A549 (cell line): ENCODE data around the gene IZUMO4. TPM values are rescaled to one million over a fixed set of nuclear protein-coding genes. Genes with fewer than 3 reads are reported as not detected.

Source experiments
- E2F6 ChIP-seq: IDR thresholded peaks from 2 replicates; pipeline ENCODE4 v1.6.1; 2012; ENCODE audit warnings: low read depth, borderline replicate concordance
- HMGXB4 ChIP-seq: fragments of 250-450 bp; sonication (Bioruptor Pico); IDR thresholded peaks from 2 replicates; pipeline ENCODE4 v1.5.0; 2021; ENCODE audit warnings: mild to moderate bottlenecking, moderate library complexity, borderline replicate concordance
- KDM5A ChIP-seq: fragments of 200-600 bp; sonication (generic); IDR thresholded peaks from 2 replicates; pipeline ENCODE4 v1.6.1; 2016; ENCODE audit warnings: antibody characterized with exemption, mild to moderate bottlenecking
- TFCP2L1 ChIP-seq: fragments of 250-450 bp; sonication (Bioruptor Pico); IDR thresholded peaks from 2 replicates; pipeline ENCODE4 v1.5.0; 2021; ENCODE audit warnings: mild to moderate bottlenecking
- polyA plus RNA-seq, 4 experiments: library from polyadenylated mRNA; depleted of rRNA in 3 of 4; stranded (reverse); fragments of >200 nt; fragmentation: RNase III in 1 of 4; extraction: RNeasy Plus Mini Kit Qiagen cat#74134 plus additional on column Dnase treatment in 1 of 4; gene quantifications; 2 replicates in 3 of 4; 3 replicates in 1 of 4; pipeline ENCODE4 v1.2.3, GENCODE V29; 2011 to 2017

Gene IZUMO4
- polyA plus RNA-seq, 2 of the 4 experiments (the other 2 are of a cell fraction), result 0.36 to 1.0 TPM

- TF ChIP-seq HMGXB4 (CRISPR knock-in tag), result no peak
- no peak for TF ChIP-seq KDM5A
- no peak for TF ChIP-seq E2F6
- no peak for TF ChIP-seq TFCP2L1 (CRISPR knock-in tag)
Measured at GRCh38 chr19:2148482-2149135, 51.9 kb downstream of the IZUMO4 start (continued).

Other genes starting within 250 kb of the IZUMO4 start
- 5.6 and 7.3 TPM in 2 replicates for gene REXO1, start 248.4 kb upstream of the IZUMO4 start, polyA plus RNA-seq (2011; rRNA removed)
- 13.8 to 15.6 TPM (median 14.5 TPM) in 3 replicates for gene REXO1, start 248.4 kb upstream of the IZUMO4 start, polyA plus RNA-seq (2017; fragmentation: RNase III; extraction: RNeasy Plus Mini Kit Qiagen cat#74134 plus additional on column Dnase treatment)
- 4.1 and 5.8 TPM in 2 replicates for gene KLF16, start 233.3 kb upstream of the IZUMO4 start, polyA plus RNA-seq (2011; rRNA removed)
- 23.9 to 28.0 TPM (median 25.7 TPM) in 3 replicates for gene KLF16, start 233.3 kb upstream of the IZUMO4 start, polyA plus RNA-seq (2017; fragmentation: RNase III; extraction: RNeasy Plus Mini Kit Qiagen cat#74134 plus additional on column Dnase treatment)
- gene ABHD17A, start 211.4 kb upstream of the IZUMO4 start, polyA plus RNA-seq (2011; rRNA removed), result 12.8 and 14.8 TPM in 2 replicates
- 20.9 to 23.1 TPM (median 21.7 TPM) in 3 replicates for gene ABHD17A, start 211.4 kb upstream of the IZUMO4 start, polyA plus RNA-seq (2017; fragmentation: RNase III; extraction: RNeasy Plus Mini Kit Qiagen cat#74134 plus additional on column Dnase treatment)
- gene ADAT3, start 191.5 kb upstream of the IZUMO4 start, polyA plus RNA-seq (2011; rRNA removed), result 0.65 and 0.66 TPM in 2 replicates
- 4.2 to 5.6 TPM (median 5.3 TPM) in 3 replicates for gene ADAT3, start 191.5 kb upstream of the IZUMO4 start, polyA plus RNA-seq (2017; fragmentation: RNase III; extraction: RNeasy Plus Mini Kit Qiagen cat#74134 plus additional on column Dnase treatment)
- 7.6 and 11.9 TPM in 2 replicates for gene SCAMP4, start 191.5 kb upstream of the IZUMO4 start, polyA plus RNA-seq (2011; rRNA removed)
- 60.9 to 63.4 TPM (median 63.0 TPM) in 3 replicates for gene SCAMP4, start 191.5 kb upstream of the IZUMO4 start, polyA plus RNA-seq (2017; fragmentation: RNase III; extraction: RNeasy Plus Mini Kit Qiagen cat#74134 plus additional on column Dnase treatment)
- 14.4 and 15.5 TPM in 2 replicates for gene CSNK1G2, start 155.7 kb upstream of the IZUMO4 start, polyA plus RNA-seq (2011; rRNA removed)
- gene CSNK1G2, start 155.7 kb upstream of the IZUMO4 start, polyA plus RNA-seq (2017; fragmentation: RNase III; extraction: RNeasy Plus Mini Kit Qiagen cat#74134 plus additional on column Dnase treatment), result 36.9 to 43.7 TPM (median 42.0 TPM) in 3 replicates
- 16.3 and 19.0 TPM in 2 replicates for gene BTBD2, start 81.2 kb upstream of the IZUMO4 start, polyA plus RNA-seq (2011; rRNA removed)
- 26.7 to 32.7 TPM (median 29.6 TPM) in 3 replicates for gene BTBD2, start 81.2 kb upstream of the IZUMO4 start, polyA plus RNA-seq (2017; fragmentation: RNase III; extraction: RNeasy Plus Mini Kit Qiagen cat#74134 plus additional on column Dnase treatment)
- gene MKNK2, start 45.7 kb upstream of the IZUMO4 start, polyA plus RNA-seq (2011; rRNA removed), result 56.7 and 58.4 TPM in 2 replicates
- gene MKNK2, start 45.7 kb upstream of the IZUMO4 start, polyA plus RNA-seq (2017; fragmentation: RNase III; extraction: RNeasy Plus Mini Kit Qiagen cat#74134 plus additional on column Dnase treatment), result 38.8 to 55.4 TPM (median 48.3 TPM) in 3 replicates
- gene MOB3A, start 589 bp upstream of the IZUMO4 start, polyA plus RNA-seq (2011; rRNA removed), result 10.9 and 12.9 TPM in 2 replicates
- gene MOB3A, start 589 bp upstream of the IZUMO4 start, polyA plus RNA-seq (2017; fragmentation: RNase III; extraction: RNeasy Plus Mini Kit Qiagen cat#74134 plus additional on column Dnase treatment), result 8.4 to 9.1 TPM (median 8.7 TPM) in 3 replicates
- 44.4 and 64.8 TPM in 2 replicates for gene AP3D1, start 54.7 kb downstream of the IZUMO4 start, polyA plus RNA-seq (2011; rRNA removed)
- gene AP3D1, start 54.7 kb downstream of the IZUMO4 start, polyA plus RNA-seq (2017; fragmentation: RNase III; extraction: RNeasy Plus Mini Kit Qiagen cat#74134 plus additional on column Dnase treatment), result 61.0 to 67.2 TPM (median 66.9 TPM) in 3 replicates
- 2.7 and 5.0 TPM in 2 replicates for gene DOT1L, start 67.0 kb downstream of the IZUMO4 start, polyA plus RNA-seq (2011; rRNA removed)
- gene DOT1L, start 67.0 kb downstream of the IZUMO4 start, polyA plus RNA-seq (2017; fragmentation: RNase III; extraction: RNeasy Plus Mini Kit Qiagen cat#74134 plus additional on column Dnase treatment), result 8.3 to 10.2 TPM (median 10.1 TPM) in 3 replicates
- 18.3 and 19.9 TPM in 2 replicates for gene PLEKHJ1, start 139.4 kb downstream of the IZUMO4 start, polyA plus RNA-seq (2011; rRNA removed)
- 32.2 to 34.8 TPM (median 33.9 TPM) in 3 replicates for gene PLEKHJ1, start 139.4 kb downstream of the IZUMO4 start, polyA plus RNA-seq (2017; fragmentation: RNase III; extraction: RNeasy Plus Mini Kit Qiagen cat#74134 plus additional on column Dnase treatment)
- gene SF3A2, start 139.9 kb downstream of the IZUMO4 start, polyA plus RNA-seq (2011; rRNA removed), result 11.9 and 13.5 TPM in 2 replicates
- 62.7 to 73.4 TPM (median 68.2 TPM) in 3 replicates for gene SF3A2, start 139.9 kb downstream of the IZUMO4 start, polyA plus RNA-seq (2017; fragmentation: RNase III; extraction: RNeasy Plus Mini Kit Qiagen cat#74134 plus additional on column Dnase treatment)
- 2.8 and 3.0 TPM in 2 replicates for gene AMH, start 152.4 kb downstream of the IZUMO4 start, polyA plus RNA-seq (2011; rRNA removed)
- gene AMH, start 152.4 kb downstream of the IZUMO4 start, polyA plus RNA-seq (2017; fragmentation: RNase III; extraction: RNeasy Plus Mini Kit Qiagen cat#74134 plus additional on column Dnase treatment), result 12.0 to 13.2 TPM (median 12.7 TPM) in 3 replicates
- not detected in 2 replicates for gene JSRP1, start 159.5 kb downstream of the IZUMO4 start, polyA plus RNA-seq (2011; rRNA removed)
- gene JSRP1, start 159.5 kb downstream of the IZUMO4 start, polyA plus RNA-seq (2017; fragmentation: RNase III; extraction: RNeasy Plus Mini Kit Qiagen cat#74134 plus additional on column Dnase treatment), result 0.16 to 0.41 TPM (median 0.32 TPM) in 3 replicates
- gene PEAK3, start 185.3 kb downstream of the IZUMO4 start, polyA plus RNA-seq (2011; rRNA removed), result not detected in 2 replicates
- gene PEAK3, start 185.3 kb downstream of the IZUMO4 start, polyA plus RNA-seq (2017; fragmentation: RNase III; extraction: RNeasy Plus Mini Kit Qiagen cat#74134 plus additional on column Dnase treatment), result not detected in 3 replicates
- not detected in 2 replicates for gene LINGO3, start 211.2 kb downstream of the IZUMO4 start, polyA plus RNA-seq (2011; rRNA removed)
- gene LINGO3, start 211.2 kb downstream of the IZUMO4 start, polyA plus RNA-seq (2017; fragmentation: RNase III; extraction: RNeasy Plus Mini Kit Qiagen cat#74134 plus additional on column Dnase treatment), result not detected in 3 replicates
- 112 and 140 TPM in 2 replicates for gene LSM7, start 231.7 kb downstream of the IZUMO4 start, polyA plus RNA-seq (2011; rRNA removed)
- gene LSM7, start 231.7 kb downstream of the IZUMO4 start, polyA plus RNA-seq (2017; fragmentation: RNase III; extraction: RNeasy Plus Mini Kit Qiagen cat#74134 plus additional on column Dnase treatment), result 139 to 170 TPM (median 144 TPM) in 3 replicates
- 11.3 and 11.4 TPM in 2 replicates for gene SPPL2B, start 231.8 kb downstream of the IZUMO4 start, polyA plus RNA-seq (2011; rRNA removed)
- gene SPPL2B, start 231.8 kb downstream of the IZUMO4 start, polyA plus RNA-seq (2017; fragmentation: RNase III; extraction: RNeasy Plus Mini Kit Qiagen cat#74134 plus additional on column Dnase treatment), result 28.6 to 36.8 TPM (median 36.5 TPM) in 3 replicates